Measurements from ENCODE around the gene STK32A.

Gene STK32A

GRCh38 chr5:147189109-147189424, 45.8 kb upstream of the STK32A start:
- Histone ChIP-seq H3K27me3 (ENCODE audit: insufficient read depth, low read length, poor library complexity, severe bottlenecking) (no peaks in the 10 kb centered on the region), H3K79me2 (ENCODE audit: insufficient read depth, low read length) (no peaks in the 10 kb centered on the region), H3K4me1 (ENCODE audit: insufficient read depth, low read length, poor library complexity, severe bottlenecking) (no peaks in the 10 kb centered on the region), H3K9ac (ENCODE audit: low read depth, low read length, poor library complexity, severe bottlenecking) (no peak overlapping the region), H3K9me3 (ENCODE audit: insufficient read depth, low read depth, low read length) (no peaks in the 10 kb centered on the region), H4K20me1 (ENCODE audit: insufficient read depth, low read length, poor library complexity, severe bottlenecking) (no peaks in the 10 kb centered on the region), H3K9me2 (replicated peaks; ENCODE audit: low read depth, low read length) (no peaks in the 10 kb centered on the region), H2AFZ (ENCODE audit: low read length) (no peak overlapping the region), H3K4me3 (ENCODE audit: low read length, poor library complexity, severe bottlenecking) (no peak overlapping the region), H3K4me2 (ENCODE audit: low read depth, low read length, poor library complexity, severe bottlenecking) (no peak overlapping the region), H3F3A (ENCODE audit: low read depth) (no peaks in the 10 kb centered on the region), H3K36me3 (ENCODE audit: insufficient read depth, low read length) (no peaks in the 10 kb centered on the region)
- TF ChIP-seq EZH2phosphoT487 (IDR thresholded peaks at IDR 0.05; ENCODE audit: borderline replicate concordance): no peak
- no peak for TF ChIP-seq CTCF (conservative IDR thresholded peaks at IDR 0.05; ENCODE audit: low read length)

GRCh38 chr5:147190331-147190730, 44.5 kb upstream of the STK32A start:
- no peak overlapping the region for H2AFZ ChIP-seq (ENCODE audit: low read length)
- H3K4me2 ChIP-seq (ENCODE audit: low read depth, low read length, poor library complexity, severe bottlenecking): no peak overlapping the region
- no peaks in the 10 kb centered on the region for H3K9me2 ChIP-seq (replicated peaks; ENCODE audit: low read depth, low read length)
- no peak overlapping the region for H3K9ac ChIP-seq (ENCODE audit: low read depth, low read length, poor library complexity, severe bottlenecking)
- H3F3A ChIP-seq (ENCODE audit: low read depth): no peaks in the 10 kb centered on the region
- no peaks in the 10 kb centered on the region for H3K27me3 ChIP-seq (ENCODE audit: insufficient read depth, low read length, poor library complexity, severe bottlenecking)
- no peaks in the 10 kb centered on the region for H3K4me1 ChIP-seq (ENCODE audit: insufficient read depth, low read length, poor library complexity, severe bottlenecking)
- no peaks in the 10 kb centered on the region for H3K36me3 ChIP-seq (ENCODE audit: insufficient read depth, low read length)
- TF ChIP-seq CTCF (conservative IDR thresholded peaks at IDR 0.05; ENCODE audit: low read length) (no peak), EZH2phosphoT487 (IDR thresholded peaks at IDR 0.05; ENCODE audit: borderline replicate concordance) (no peak)
- H3K79me2 ChIP-seq (ENCODE audit: insufficient read depth, low read length): no peaks in the 10 kb centered on the region
- no peaks in the 10 kb centered on the region for H3K9me3 ChIP-seq (ENCODE audit: insufficient read depth, low read depth, low read length)
- H3K4me3 ChIP-seq (ENCODE audit: low read length, poor library complexity, severe bottlenecking): no peak overlapping the region
- H4K20me1 ChIP-seq (ENCODE audit: insufficient read depth, low read length, poor library complexity, severe bottlenecking): no peaks in the 10 kb centered on the region

- no peak for TF ChIP-seq EZH2phosphoT487 (IDR thresholded peaks at IDR 0.05; ENCODE audit: borderline replicate concordance)
- no peak for TF ChIP-seq CTCF (conservative IDR thresholded peaks at IDR 0.05; ENCODE audit: low read length)
- no peak overlapping the region for H2AFZ ChIP-seq (ENCODE audit: low read length)
- no peaks in the 10 kb centered on the region for H3F3A ChIP-seq (ENCODE audit: low read depth)
- no peaks in the 10 kb centered on the region for H3K9me2 ChIP-seq (replicated peaks; ENCODE audit: low read depth, low read length)
- H3K9me3 ChIP-seq (ENCODE audit: insufficient read depth, low read depth, low read length): no peaks in the 10 kb centered on the region
- no peaks in the 10 kb centered on the region for H3K4me1 ChIP-seq (ENCODE audit: insufficient read depth, low read length, poor library complexity, severe bottlenecking)
- no peaks in the 10 kb centered on the region for H3K79me2 ChIP-seq (ENCODE audit: insufficient read depth, low read length)
- H3K27me3 ChIP-seq (ENCODE audit: insufficient read depth, low read length, poor library complexity, severe bottlenecking): no peaks in the 10 kb centered on the region
- H4K20me1 ChIP-seq (ENCODE audit: insufficient read depth, low read length, poor library complexity, severe bottlenecking): no peaks in the 10 kb centered on the region
- H3K4me2 ChIP-seq (ENCODE audit: low read depth, low read length, poor library complexity, severe bottlenecking): no peak overlapping the region
- no peak overlapping the region for H3K9ac ChIP-seq (ENCODE audit: low read depth, low read length, poor library complexity, severe bottlenecking)
- H3K4me3 ChIP-seq (ENCODE audit: low read length, poor library complexity, severe bottlenecking): no peak overlapping the region
- no peaks in the 10 kb centered on the region for H3K36me3 ChIP-seq (ENCODE audit: insufficient read depth, low read length)
These were observed 41.7 kb upstream of the STK32A start for GRCh38 chr5:147193123-147193522.

All from Loucy (cell line).